Activated T-cell treated with anti-CD3 and anti-CD28 coated beads for 4 hours (primary cell): ENCODE results near the gene FAM171A2.
A peak's percentile ranks its signal among the peaks of the same experiment; 100 is the strongest.
"Not testable (repeated sequence)": the region's sequence is repeated elsewhere in the genome, so short reads cannot be mapped to it uniquely, and the experiment has no call there.

Experiments
- DNase-seq: peaks from one replicate; pipeline ENCODE4 v3.0.0-alpha.2; 2020

Gene FAM171A2

GRCh38 chr17:44363613-44364159 lies at the start of gene FAM171A2:
Gene FAM171A2, minus strand, starts transcription at chr17:44363853. Its CDS starts 139 bp downstream, at chr17:44363714.
- DNase-seq, result peak; percentile 49

GRCh38 chr17:44409309-44410028 lies 45.8 kb upstream of the FAM171A2 start:
- no peak for DNase-seq

GRCh38 chr17:44408786-44409185 lies 45.1 kb upstream of the FAM171A2 start:
- no peak for DNase-seq

- DNase-seq, result no peak
Observed at GRCh38 chr17:44402564-44403172, 39.0 kb upstream of the FAM171A2 start.

- no peak for DNase-seq
Observed at GRCh38 chr17:44400226-44400847, 36.7 kb upstream of the FAM171A2 start.

- DNase-seq, result no peak
Observed at GRCh38 chr17:44398692-44399691, 35.3 kb upstream of the FAM171A2 start.

GRCh38 chr17:44397479-44398440 lies 34.1 kb upstream of the FAM171A2 start:
- no peak for DNase-seq

GRCh38 chr17:44396946-44397345 lies 33.3 kb upstream of the FAM171A2 start:
- DNase-seq, result no peak

GRCh38 chr17:44394833-44395232 lies 31.2 kb upstream of the FAM171A2 start:
- DNase-seq, result no peak

GRCh38 chr17:44394112-44394511 lies 30.5 kb upstream of the FAM171A2 start:
- DNase-seq, result not testable (repeated sequence)

- no peak for DNase-seq
Observed at GRCh38 chr17:44390250-44390870, 26.7 kb upstream of the FAM171A2 start.

- no peak for DNase-seq
Observed at GRCh38 chr17:44389723-44390202, 26.1 kb upstream of the FAM171A2 start.

GRCh38 chr17:44389281-44389680 lies 25.6 kb upstream of the FAM171A2 start, which contains the start of gene ITGA2B:
Gene ITGA2B, minus strand, starts transcription at chr17:44389649. Its CDS starts 176 bp downstream, at chr17:44389473.
- no peak for DNase-seq

- DNase-seq, result no peak
Observed at GRCh38 chr17:44387804-44388203, 24.2 kb upstream of the FAM171A2 start.

- DNase-seq, result no peak
Observed at GRCh38 chr17:44386182-44386525, 22.5 kb upstream of the FAM171A2 start.

- DNase-seq, result peak; percentile 85
Observed at GRCh38 chr17:44385287-44386181, 21.9 kb upstream of the FAM171A2 start.

GRCh38 chr17:44384823-44385286 lies 21.2 kb upstream of the FAM171A2 start:
- no peak for DNase-seq

GRCh38 chr17:44384281-44384822 lies 20.7 kb upstream of the FAM171A2 start:
- DNase-seq, result no peak

- no peak for DNase-seq
Observed at GRCh38 chr17:44383861-44384260, 20.2 kb upstream of the FAM171A2 start.
